Measurements from ENCODE around the gene PRM3.

The PRM3 gene

GRCh38 chr16:11224096-11224893 lies 49.1 kb downstream of the PRM3 start:
- DNase-seq = peak; percentile 86
